ENCODE data around the gene FAM131C. TPM values are rescaled to one million over a fixed set of nuclear protein-coding genes. Genes with fewer than 3 reads are reported as not detected.

The FAM131C gene
- total RNA-seq, 2 donors from 2014 or later: 5.2 to 8.7 TPM

- TF ChIP-seq CTCF (IDR thresholded peaks at IDR 0.05): no peak
- no peaks in the 10 kb centered on the region for H3K36me3 ChIP-seq
- peaks cover 0 to 19% of the 10 kb centered on the region in 2 donors for H3K4me1 ChIP-seq
- no peaks in the 10 kb centered on the region for H3K27me3 ChIP-seq
- H3K4me3 ChIP-seq: no peak overlapping the region
- DNase-seq (ENCODE audit: low spot score): no peak
- no peaks in the 10 kb centered on the region for H3K9me3 ChIP-seq
- H3K27ac ChIP-seq: no peak overlapping the region
Measured at GRCh38 chr1:16116002-16116401, 42.6 kb upstream of the FAM131C start.

GRCh38 chr1:16115468-16115983 lies 42.1 kb upstream of the FAM131C start:
- H3K27ac ChIP-seq: no peak overlapping the region
- H3K9me3 ChIP-seq: no peaks in the 10 kb centered on the region
- H3K4me3 ChIP-seq: no peak overlapping the region
- no peak for DNase-seq (ENCODE audit: low spot score)
- H3K4me1 ChIP-seq: peaks cover 0 to 19% of the 10 kb centered on the region in 2 donors
- no peak for TF ChIP-seq CTCF (IDR thresholded peaks at IDR 0.05)
- H3K27me3 ChIP-seq: no peaks in the 10 kb centered on the region
- no peaks in the 10 kb centered on the region for H3K36me3 ChIP-seq

- Histone ChIP-seq H3K27ac (no peak overlapping the region), H3K36me3 (no peaks in the 10 kb centered on the region), H3K4me1 (peaks cover 0 to 19% of the 10 kb centered on the region in 2 donors), H3K27me3 (no peaks in the 10 kb centered on the region), H3K9me3 (no peaks in the 10 kb centered on the region), H3K4me3 (no peak overlapping the region)
- no peak for TF ChIP-seq CTCF (IDR thresholded peaks at IDR 0.05)
- DNase-seq (ENCODE audit: low spot score): no peak
Measured at GRCh38 chr1:16114527-16115467, 41.3 kb upstream of the FAM131C start.

GRCh38 chr1:16112596-16113555 lies 39.4 kb upstream of the FAM131C start:
- Histone ChIP-seq H3K27ac (no peak overlapping the region), H3K4me3 (no peak overlapping the region)

More at GRCh38 chr1:16112596-16113555, 39.4 kb upstream of the FAM131C start:
- Histone ChIP-seq H3K4me1 (peaks cover 0 to 19% of the 10 kb centered on the region in 2 donors), H3K9me3 (peaks cover 0 to 8% of the 10 kb centered on the region in 2 donors), H3K36me3 (no peaks in the 10 kb centered on the region), H3K27me3 (no peaks in the 10 kb centered on the region)
- DNase-seq (ENCODE audit: low spot score): no peak
- TF ChIP-seq CTCF (IDR thresholded peaks at IDR 0.05): no peak
